PFSK-1 (cell line): ENCODE data around the gene WDR43.

Experiments
- FOXP2 ChIP-seq: optimal IDR thresholded peaks from 2 replicates; pipeline ENCODE3; 2011; ENCODE audit warnings: borderline replicate concordance, control low read depth, inconsistent platforms; ENCODE audit not compliant: insufficient read depth; ENCODE audit errors: extremely low read length, extremely low read depth
- POLR2AphosphoS5 ChIP-seq: IDR thresholded peaks from 2 replicates; pipeline ENCODE4 v1.6.1; 2012; ENCODE audit warnings: low read depth, mild to moderate bottlenecking, control low read depth, low read length, moderate library complexity
- SIN3A ChIP-seq: IDR thresholded peaks from 2 replicates; pipeline ENCODE4 v1.6.1; 2012; ENCODE audit warnings: mild to moderate bottlenecking, low read length, moderate library complexity, borderline replicate concordance; ENCODE audit not compliant: insufficient read depth
- TAF1 ChIP-seq: IDR thresholded peaks from 2 replicates; pipeline ENCODE4 v1.6.1; 2012; ENCODE audit warnings: low read length, control low read depth, borderline replicate concordance; ENCODE audit not compliant: insufficient read depth
- TF ChIP-seq, protein P1 (sequence below), 2 experiments: IDR thresholded peaks; 2 replicates each; pipeline versions ENCODE4 v1.6.1 to v1.8.0; 2011 to 2012; ENCODE audit warnings: low read depth in 2 of 2, low read length in 2 of 2, control low read depth in 1 of 2, inconsistent platforms in 1 of 2, mild to moderate bottlenecking in 1 of 2, moderate library complexity in 1 of 2; ENCODE audit not compliant: insufficient read depth in 1 of 2

The WDR43 gene

DNA sequence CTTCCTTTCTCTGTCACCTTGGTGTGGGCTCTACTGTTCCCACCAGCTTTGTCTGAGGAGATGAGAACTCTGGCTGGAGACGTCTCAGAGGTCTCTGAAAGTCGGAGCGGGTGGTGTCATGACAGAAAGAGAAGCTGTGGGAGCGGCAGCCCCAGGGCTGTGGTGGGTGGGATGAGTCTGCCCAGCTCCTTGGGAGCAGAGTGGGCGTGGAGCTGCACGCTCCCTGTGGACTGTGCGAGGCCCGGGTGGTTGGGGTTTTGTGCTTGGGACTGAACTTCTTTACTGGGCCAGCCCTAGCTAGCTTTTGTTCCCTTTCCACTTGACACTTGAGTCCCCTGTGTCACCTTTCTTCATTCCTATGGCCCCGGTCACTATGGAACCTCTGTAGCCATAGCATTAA, 97.0 kb downstream of the WDR43 start:
- TF ChIP-seq, protein P1, sequence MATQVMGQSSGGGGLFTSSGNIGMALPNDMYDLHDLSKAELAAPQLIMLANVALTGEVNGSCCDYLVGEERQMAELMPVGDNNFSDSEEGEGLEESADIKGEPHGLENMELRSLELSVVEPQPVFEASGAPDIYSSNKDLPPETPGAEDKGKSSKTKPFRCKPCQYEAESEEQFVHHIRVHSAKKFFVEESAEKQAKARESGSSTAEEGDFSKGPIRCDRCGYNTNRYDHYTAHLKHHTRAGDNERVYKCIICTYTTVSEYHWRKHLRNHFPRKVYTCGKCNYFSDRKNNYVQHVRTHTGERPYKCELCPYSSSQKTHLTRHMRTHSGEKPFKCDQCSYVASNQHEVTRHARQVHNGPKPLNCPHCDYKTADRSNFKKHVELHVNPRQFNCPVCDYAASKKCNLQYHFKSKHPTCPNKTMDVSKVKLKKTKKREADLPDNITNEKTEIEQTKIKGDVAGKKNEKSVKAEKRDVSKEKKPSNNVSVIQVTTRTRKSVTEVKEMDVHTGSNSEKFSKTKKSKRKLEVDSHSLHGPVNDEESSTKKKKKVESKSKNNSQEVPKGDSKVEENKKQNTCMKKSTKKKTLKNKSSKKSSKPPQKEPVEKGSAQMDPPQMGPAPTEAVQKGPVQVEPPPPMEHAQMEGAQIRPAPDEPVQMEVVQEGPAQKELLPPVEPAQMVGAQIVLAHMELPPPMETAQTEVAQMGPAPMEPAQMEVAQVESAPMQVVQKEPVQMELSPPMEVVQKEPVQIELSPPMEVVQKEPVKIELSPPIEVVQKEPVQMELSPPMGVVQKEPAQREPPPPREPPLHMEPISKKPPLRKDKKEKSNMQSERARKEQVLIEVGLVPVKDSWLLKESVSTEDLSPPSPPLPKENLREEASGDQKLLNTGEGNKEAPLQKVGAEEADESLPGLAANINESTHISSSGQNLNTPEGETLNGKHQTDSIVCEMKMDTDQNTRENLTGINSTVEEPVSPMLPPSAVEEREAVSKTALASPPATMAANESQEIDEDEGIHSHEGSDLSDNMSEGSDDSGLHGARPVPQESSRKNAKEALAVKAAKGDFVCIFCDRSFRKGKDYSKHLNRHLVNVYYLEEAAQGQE (IDR thresholded peaks at IDR 0.05; ENCODE audit: insufficient read depth in 1 of 2, low read depth in 2 of 2, low read length in 2 of 2) = no peak
- TF ChIP-seq POLR2AphosphoS5 (no peak), FOXP2 (no peak), TAF1 (no peak), SIN3A (no peak)

DNA sequence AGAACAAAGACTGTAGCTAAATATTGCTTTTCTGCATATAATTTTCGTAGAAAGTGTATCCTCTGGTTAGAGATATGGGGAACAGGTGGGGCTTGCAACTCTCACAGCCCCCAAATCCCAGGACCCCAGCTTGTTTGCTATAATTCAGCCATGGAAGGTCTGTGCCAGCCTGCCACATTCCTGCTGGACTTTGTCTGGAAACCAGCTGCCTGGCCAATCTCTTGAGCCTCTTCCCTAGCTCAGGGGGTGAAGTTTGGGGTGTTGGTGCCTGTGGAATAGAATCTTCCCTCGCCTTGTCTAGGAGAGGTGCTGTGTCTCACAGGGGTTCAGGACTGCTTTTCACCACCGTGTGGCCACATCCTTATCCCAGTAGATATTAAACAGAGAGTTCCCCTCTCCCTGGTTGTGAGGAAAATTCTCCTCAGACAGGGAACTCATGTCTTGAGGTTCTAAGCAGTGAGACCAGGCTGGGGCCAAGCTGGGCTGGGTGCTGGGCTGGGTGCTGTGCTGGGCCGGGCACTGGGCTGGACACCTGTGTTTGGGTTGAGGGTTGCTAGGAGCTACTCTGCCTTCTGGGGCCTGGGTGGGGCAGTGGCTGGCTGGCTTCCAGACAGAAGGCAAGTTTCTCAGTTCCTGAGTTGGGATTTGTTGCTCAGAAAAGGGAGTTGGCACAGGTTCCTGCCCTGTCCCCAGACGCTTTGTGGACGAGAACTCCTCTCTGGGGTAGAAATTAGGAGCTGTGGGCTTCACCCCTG, 98.9 kb downstream of the WDR43 start:
- TF ChIP-seq POLR2AphosphoS5 = no peak
- TF ChIP-seq, protein P1 (IDR thresholded peaks at IDR 0.05; ENCODE audit: insufficient read depth in 1 of 2, low read depth in 2 of 2, low read length in 2 of 2) = no peak
- TF ChIP-seq SIN3A = no peak
- TF ChIP-seq TAF1 = no peak
- TF ChIP-seq FOXP2 = no peak

DNA sequence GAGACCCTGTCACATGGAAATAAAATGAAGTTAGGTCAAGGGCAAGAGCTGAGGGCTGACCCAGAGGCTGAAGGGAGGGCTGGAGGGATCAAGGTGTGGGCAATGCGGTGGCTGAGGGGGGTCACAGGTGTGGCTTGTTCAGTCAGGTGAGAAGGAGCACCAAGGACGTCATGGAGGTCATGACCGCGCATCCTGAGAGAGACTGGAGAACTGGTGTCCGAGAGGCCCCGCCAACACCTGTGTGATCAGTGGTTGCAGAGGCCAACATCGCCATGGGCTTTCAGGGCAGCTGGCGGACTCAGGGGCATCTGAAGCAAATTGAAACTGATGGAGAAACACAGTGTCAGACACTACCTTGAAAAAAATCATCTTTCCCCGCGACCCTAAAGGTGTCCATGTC, 99.6 kb downstream of the WDR43 start:
- TF ChIP-seq POLR2AphosphoS5 (no peak), FOXP2 (no peak)
- TF ChIP-seq, protein P1 (IDR thresholded peaks at IDR 0.05; ENCODE audit: insufficient read depth in 1 of 2, low read depth in 2 of 2, low read length in 2 of 2) = no peak

DNA sequence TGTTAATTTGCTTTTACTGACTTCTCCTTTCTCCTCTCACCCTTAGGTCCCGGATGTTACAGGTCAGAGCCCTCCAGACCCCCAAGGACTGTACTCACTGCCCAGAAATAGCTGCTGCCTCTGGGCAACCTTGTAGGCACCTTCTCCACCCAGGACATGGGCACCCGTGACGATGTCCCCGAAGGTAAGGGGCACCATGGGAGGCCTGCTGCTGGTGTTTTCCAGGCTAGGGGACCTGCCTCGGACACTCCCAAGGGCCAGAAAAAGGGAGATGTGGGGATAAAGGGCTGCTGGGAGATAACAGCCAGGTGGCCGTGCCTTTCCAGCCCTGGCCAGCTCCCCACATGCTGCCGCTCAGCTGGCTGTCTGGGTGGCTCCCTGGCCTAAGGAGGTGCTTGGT, 100.2 kb downstream of the WDR43 start:
- TF ChIP-seq, protein P1 (IDR thresholded peaks at IDR 0.05; ENCODE audit: insufficient read depth in 1 of 2, low read depth in 2 of 2, low read length in 2 of 2) = no peak
- TF ChIP-seq FOXP2 = no peak
- no peak for TF ChIP-seq TAF1
- no peak for TF ChIP-seq SIN3A
- no peak for TF ChIP-seq POLR2AphosphoS5
